ENCODE results near the gene AQP12B. TPM values are rescaled to one million over a fixed set of nuclear protein-coding genes. Genes with fewer than 3 reads are reported as not detected.

The AQP12B gene
- total and polyA plus RNA-seq, 9 of the 15 experiments (the other 6 are each of a cell fraction or from before 2014, with no cell fraction given) = not detected

DNA sequence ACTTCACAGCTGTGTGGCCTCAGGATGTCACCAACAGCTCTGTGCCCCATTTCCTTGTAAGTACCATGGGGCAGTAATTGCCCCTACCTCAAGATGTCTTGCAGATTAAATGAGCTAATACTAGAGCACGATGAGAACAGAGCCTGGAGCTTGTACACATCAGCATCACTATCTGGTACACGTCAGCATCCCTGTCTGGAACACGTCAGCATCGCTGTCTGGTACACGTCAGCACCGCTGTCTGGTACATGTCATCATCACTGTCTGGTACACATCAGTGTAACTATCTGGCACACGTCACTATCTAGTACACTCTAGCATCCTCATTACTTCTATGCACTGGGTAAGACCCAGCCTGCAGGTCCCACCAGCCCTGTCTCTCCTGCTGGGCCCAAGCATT is 46.1 kb upstream of the AQP12B start:
- in situ Hi-C loops (cut with MboI) (no loop called here), intact Hi-C loops (cut with micrococcal nuclease) (no loop called here)
- Histone ChIP-seq H3K27ac (ENCODE audit: extremely low read depth, low read depth, low read length) (no peak overlapping the region), H3K9ac (ENCODE audit: insufficient read depth in 1 of 2, low read depth in 2 of 2, low read length in 2 of 2) (no peak overlapping the region), H3K9me1 (ENCODE audit: control insufficient read depth, insufficient read depth, low read length) (no peaks in the 10 kb centered on the region), H2AFZ (ENCODE audit: low read depth, low read length) (no peak overlapping the region), H3K27me3 (ENCODE audit: control insufficient read depth in 2 of 2, insufficient read depth in 2 of 2, low read length in 2 of 2) (peaks cover 0 to 45% of the 10 kb centered on the region in 2 experiments; a peak in 3 of 5 replicates), H3K36me3 (ENCODE audit: control insufficient read depth, insufficient read depth, low read length) (no peaks in the 10 kb centered on the region), H4K20me1 (replicated peaks; ENCODE audit: control insufficient read depth, insufficient read depth, low read length) (no peaks in the 10 kb centered on the region), H3K4me1 (replicated peaks in 1 of 2; ENCODE audit: control insufficient read depth in 2 of 2, insufficient read depth in 2 of 2, low read length in 2 of 2) (no peaks in the 10 kb centered on the region), H3K9me3 (replicated peaks; ENCODE audit: control insufficient read depth, insufficient read depth, low read depth, low read length) (no peaks in the 10 kb centered on the region), H3K4me3 (no peak overlapping the region), H3K4me2 (ENCODE audit: insufficient read depth, low read length) (no peak overlapping the region), H3K79me2 (ENCODE audit: control insufficient read depth, insufficient read depth, low read length) (no peaks in the 10 kb centered on the region)
- BruUV-seq (replicated peaks) = no TSS peak
- FAIRE-seq (no peak), ATAC-seq (no peak), DNase-seq (ENCODE audit: extremely low read depth in 1 of 4, low spot score in 3 of 4) (no peak)
- 0% methylated on average over 7 of the region's 7 CpGs for WGBS (ENCODE audit: insufficient coverage, low coverage, missing lambda C conversion rate)
- TF ChIP-seq ATF1 (CRISPR knock-in tag; IDR thresholded peaks at IDR 0.05) = no peak
- peak; percentile 32; the same call in 1 of the 2 replicates for TF ChIP-seq ATF1 (tag; IDR thresholded peaks at IDR 0.05)
- peak; percentile 33; the same call in 1 of the 2 replicates for TF ChIP-seq CREB1 (IDR thresholded peaks at IDR 0.05)
- peak; percentile 51; the same call in 1 of the 2 replicates for TF ChIP-seq CREB1 (CRISPR knock-in tag; IDR thresholded peaks at IDR 0.05)
- peak; percentile 65 for TF ChIP-seq CREM (IDR thresholded peaks at IDR 0.05; ENCODE audit: low read depth)
- peak in 1 of 2 experiments; percentile 31; a peak in 1 of 4 replicates for TF ChIP-seq KDM1A (IDR thresholded peaks at IDR 0.05)
- TF ChIP-seq SUPT5H (IDR thresholded peaks at IDR 0.05) = no peak
- POLR2A ChIA-PET = interaction anchor here (0.7 kb wide), 1 partner anchor 325 kb away, joined by 3 read pairs; no protein-coding TSS in a partner anchor
- CTCF ChIA-PET (ENCODE audit: low intra/inter-chr PET ratio) = no interaction called here

DNA sequence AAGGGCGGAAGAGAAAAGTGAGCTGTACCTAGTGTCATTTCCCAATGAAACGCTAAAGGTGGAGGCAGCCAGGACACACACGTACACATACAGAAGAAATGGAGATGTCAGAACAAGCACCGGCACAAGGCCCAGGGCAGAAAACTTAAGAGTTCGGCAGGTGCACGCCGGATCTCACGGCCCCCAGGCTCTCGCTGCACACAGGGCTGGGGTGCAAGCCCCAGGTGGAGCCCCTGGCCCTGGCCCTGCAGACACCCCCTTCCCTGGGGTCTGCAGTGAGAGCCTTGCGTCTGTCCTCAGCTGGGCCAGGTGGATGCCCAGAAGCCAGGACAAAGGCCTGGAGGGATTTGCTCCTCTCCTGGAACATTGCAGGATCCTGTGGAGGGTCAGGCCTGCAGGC is 45.7 kb upstream of the AQP12B start:
- Histone ChIP-seq H2AFZ (ENCODE audit: low read depth, low read length) (no peak overlapping the region), H3K27ac (ENCODE audit: extremely low read depth, low read depth, low read length) (no peak overlapping the region), H3K4me3 (no peak overlapping the region), H4K20me1 (replicated peaks; ENCODE audit: control insufficient read depth, insufficient read depth, low read length) (no peaks in the 10 kb centered on the region), H3K4me2 (ENCODE audit: insufficient read depth, low read length) (no peak overlapping the region), H3K9me1 (ENCODE audit: control insufficient read depth, insufficient read depth, low read length) (no peaks in the 10 kb centered on the region), H3K36me3 (ENCODE audit: control insufficient read depth, insufficient read depth, low read length) (no peaks in the 10 kb centered on the region), H3K9me3 (replicated peaks; ENCODE audit: control insufficient read depth, insufficient read depth, low read depth, low read length) (no peaks in the 10 kb centered on the region), H3K9ac (ENCODE audit: insufficient read depth in 1 of 2, low read depth in 2 of 2, low read length in 2 of 2) (no peak overlapping the region), H3K4me1 (replicated peaks in 1 of 2; ENCODE audit: control insufficient read depth in 2 of 2, insufficient read depth in 2 of 2, low read length in 2 of 2) (peaks cover 0 to under 1% of the 10 kb centered on the region in 2 experiments; a peak in 1 of 5 replicates), H3K27me3 (ENCODE audit: control insufficient read depth in 2 of 2, insufficient read depth in 2 of 2, low read length in 2 of 2) (peaks cover 0 to 45% of the 10 kb centered on the region in 2 experiments; a peak in 3 of 5 replicates), H3K79me2 (ENCODE audit: control insufficient read depth, insufficient read depth, low read length) (no peaks in the 10 kb centered on the region)
- ATAC-seq (no peak), FAIRE-seq (no peak), DNase-seq (ENCODE audit: extremely low read depth in 1 of 4, low spot score in 3 of 4) (no peak)
- no peak for TF ChIP-seq ETV6 (IDR thresholded peaks at IDR 0.05; ENCODE audit: borderline replicate concordance in 1 of 2, low read depth in 2 of 2, low read length in 1 of 2)
- TF ChIP-seq ETV6 (CRISPR knock-in tag; IDR thresholded peaks at IDR 0.05; ENCODE audit: borderline replicate concordance) = no peak
- no peak for TF ChIP-seq MYNN (IDR thresholded peaks at IDR 0.05)
- TF ChIP-seq MYNN (CRISPR knock-in tag; IDR thresholded peaks at IDR 0.05) = no peak
- no peak for TF ChIP-seq HDAC8 (tag; IDR thresholded peaks at IDR 0.05)
- ChIA-PET CTCF (ENCODE audit: low intra/inter-chr PET ratio) (no interaction called here), POLR2A (no interaction called here)
- in situ Hi-C loops (cut with MboI) = no loop called here
- BruUV-seq (replicated peaks) = no TSS peak
- intact Hi-C loops (cut with micrococcal nuclease) = no loop called here
- WGBS (ENCODE audit: insufficient coverage, low coverage, missing lambda C conversion rate) = 0% methylated on average over 7 of the region's 10 CpGs
